Adrenal gland (tissue), 5 donors: Measurements from ENCODE around the gene SYT2.

Source experiments
- CTCF ChIP-seq, 6 experiments: fragments of 450-650 bp in 4 of 6; fragments of 200-600 bp in 2 of 6; sonication (generic) in 1 of 6; IDR thresholded peaks; 1 replicate in 5 of 6; 2 replicates in 1 of 6; pipeline versions ENCODE4 v1.5.1 to v1.8.0; 2016 to 2021; ENCODE audit warnings: antibody characterized with exemption in 6 of 6, mild to moderate bottlenecking in 2 of 6, moderate library complexity in 1 of 6
- POLR2A ChIP-seq, 2 donors: fragments of 450-650 bp; IDR thresholded peaks; one replicate each; pipeline ENCODE4 v1.6.1; 2017; ENCODE audit warnings: antibody characterized with exemption in 2 of 2, mild to moderate bottlenecking in 2 of 2, moderate library complexity in 1 of 2
- donor health status: DM: no; HTN: no; CAD: no.

GRCh38 chr1:202750024-202750423, 39.8 kb upstream of the SYT2 start:
- no peak for TF ChIP-seq POLR2A (IDR thresholded peaks at IDR 0.05)
- TF ChIP-seq CTCF (IDR thresholded peaks at IDR 0.05): no peak
